ENCODE data around the gene C2orf49. TPM values are rescaled to one million over a fixed set of nuclear protein-coding genes. Genes with fewer than 3 reads are reported as not detected.

C2orf49 gene
- total and polyA plus RNA-seq, 2 of the 8 experiments (the other 6 are each of a cell fraction or from before 2014, with no cell fraction given) = 5.6 to 19.9 TPM

DNA sequence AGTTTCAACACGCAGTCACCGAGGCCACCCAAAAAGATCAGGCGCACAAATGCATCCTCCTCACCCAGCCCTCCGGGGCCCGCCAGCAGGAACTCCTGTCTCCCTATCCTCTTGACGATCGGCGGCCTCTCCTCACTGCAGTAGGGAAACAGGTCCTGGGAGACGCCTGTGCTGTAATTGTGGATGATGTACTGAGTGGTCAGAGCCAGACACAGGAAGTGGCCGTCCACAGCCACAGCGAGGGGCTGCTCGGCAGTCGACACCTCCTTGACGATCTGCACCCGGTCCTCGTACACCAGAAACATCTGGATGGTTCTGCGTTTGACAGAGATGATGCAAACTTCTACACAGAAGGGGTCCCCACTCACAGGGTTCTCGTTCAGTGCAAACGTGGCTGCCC lies 29.8 kb upstream of the C2orf49 start:
- H3K18ac ChIP-seq (ENCODE audit: extremely low read depth, low read length) = no peak overlapping the region
- H3K56ac ChIP-seq (replicated peaks; ENCODE audit: insufficient read length, low read depth, low read length) = no peak overlapping the region
- peaks cover 6% of the 10 kb centered on the region; the same call in 1 of the 2 replicates for H3K79me1 ChIP-seq (ENCODE audit: low read depth, low read length)
- H2BK12ac ChIP-seq (ENCODE audit: low read depth, low read length) = no peak overlapping the region
- peaks cover 0 to 40% of the 10 kb centered on the region in 2 experiments; a peak in 2 of 4 replicates for H3K79me2 ChIP-seq (ENCODE audit: control insufficient read depth in 1 of 2, insufficient read depth in 2 of 2, low read length in 2 of 2)
- no peak overlapping the region for H2AFZ ChIP-seq (ENCODE audit: low read length)
- H3K27ac ChIP-seq (ENCODE audit: low read depth, low read length) = no peak overlapping the region
- no peak overlapping the region for H3K14ac ChIP-seq (ENCODE audit: insufficient read length)
- no peaks in the 10 kb centered on the region for H3K27me3 ChIP-seq (replicated peaks in 1 of 4; ENCODE audit: control insufficient read depth in 3 of 4, extremely low read depth in 1 of 4, insufficient read depth in 3 of 4, low read length in 3 of 4)
- H3K23me2 ChIP-seq (ENCODE audit: low read depth, low read length) = no peaks in the 10 kb centered on the region
- FAIRE-seq (no peak), DNase-seq (ENCODE audit: low read depth in 1 of 2, low spot score in 2 of 2) (no peak)
- no peaks in the 10 kb centered on the region for H3K9me3 ChIP-seq (ENCODE audit: insufficient read depth in 2 of 2, low read depth in 1 of 2, low read length in 1 of 2)
- peaks cover 0 to 8% of the 10 kb centered on the region in 2 experiments for H4K20me1 ChIP-seq (replicated peaks in 1 of 2; ENCODE audit: control insufficient read depth in 1 of 2, insufficient read depth in 2 of 2, low read length in 2 of 2)
- H4K91ac ChIP-seq (replicated peaks; ENCODE audit: insufficient read length, low read length) = no peak overlapping the region
- H3K4me1 ChIP-seq (replicated peaks in 1 of 4; ENCODE audit: control insufficient read depth in 3 of 4, insufficient read depth in 4 of 4, low read length in 3 of 4) = peaks cover 3 to 9% (median 5%) of the 10 kb centered on the region in 4 experiments; a peak in 3 of 7 replicates
- POLR2A ChIA-PET (ENCODE audit: partially characterized antibody) = no interaction called here
- no peak overlapping the region for H4K8ac ChIP-seq (ENCODE audit: extremely low read depth, insufficient read depth, low read length)
- CTCF ChIA-PET (ENCODE audit: partially characterized antibody) = interaction anchor here (4.1 kb wide), 1 partner anchor 8 kb away, joined by 39 read pairs; no protein-coding TSS in a partner anchor
- no peak overlapping the region for H3K9ac ChIP-seq (replicated peaks in 1 of 4; ENCODE audit: extremely low read depth in 1 of 4, low read depth in 3 of 4, low read length in 3 of 4)
- H3K4ac ChIP-seq (replicated peaks; ENCODE audit: insufficient read length, low read depth, low read length) = no peak overlapping the region
- H3K36me3 ChIP-seq (ENCODE audit: control insufficient read depth in 2 of 4, insufficient read depth in 4 of 4, low read length in 3 of 4) = peaks cover 0 to 12% (median 5%) of the 10 kb centered on the region in 4 experiments; a peak in 4 of 8 replicates
- H2BK15ac ChIP-seq (ENCODE audit: low read length) = no peak overlapping the region
- 96% methylated on average over 19 of the region's 19 CpGs; no CpG with 5 or more reads in 1 of the 2 experiments for WGBS, 2 experiments (ENCODE audit: extremely low coverage in 1 of 2, insufficient coverage in 1 of 2, insufficient read length in 1 of 2, insufficient replicate concordance in 2 of 2, low coverage in 1 of 2, low lambda C conversion rate in 2 of 2, missing lambda C conversion rate in 1 of 2)
- TF ChIP-seq POLR2A (IDR thresholded peaks at IDR 0.05; ENCODE audit: control extremely low read depth in 1 of 2, low read depth in 2 of 2, low read length in 2 of 2) = no peak
- no peak for TF ChIP-seq SP1 (IDR thresholded peaks at IDR 0.05; ENCODE audit: low read depth, low read length)
- TF ChIP-seq CBX8 (IDR thresholded peaks at IDR 0.05; ENCODE audit: borderline replicate concordance, low read depth, low read length) = no peak
- no peak for TF ChIP-seq SP2 (IDR thresholded peaks at IDR 0.05; ENCODE audit: low read length)
- TF ChIP-seq RAD21 (IDR thresholded peaks at IDR 0.05 in 1 of 2, conservative IDR thresholded peaks at IDR 0.05 in 1 of 2; ENCODE audit: low read depth in 2 of 2, low read length in 2 of 2) = no peak
- no peak for TF ChIP-seq GTF2F1 (IDR thresholded peaks at IDR 0.05; ENCODE audit: borderline replicate concordance, low read depth, low read length)
- no peak overlapping the region for H2BK5ac ChIP-seq (ENCODE audit: low read depth, low read length)
- H3K4me2 ChIP-seq (ENCODE audit: insufficient read depth in 1 of 2, low read depth in 2 of 2, low read length in 2 of 2) = no peak overlapping the region
- H4K5ac ChIP-seq (ENCODE audit: insufficient read length, low read depth, low read length) = no peak overlapping the region
- no peak overlapping the region for H2AK5ac ChIP-seq (ENCODE audit: low read depth, low read length)
- H2BK20ac ChIP-seq (ENCODE audit: low read length) = no peak overlapping the region
- no peak overlapping the region for H2BK120ac ChIP-seq (replicated peaks; ENCODE audit: low read depth, low read length)
- H3K23ac ChIP-seq (ENCODE audit: insufficient read length) = no peak overlapping the region
- no peak overlapping the region for H3K4me3 ChIP-seq (ENCODE audit: extremely low read depth in 1 of 4, insufficient read depth in 2 of 4, low read depth in 3 of 4, low read length in 4 of 4)

Data from H1 (cell line).